ENCODE results near the gene C3orf20.

Gene C3orf20

DNA sequence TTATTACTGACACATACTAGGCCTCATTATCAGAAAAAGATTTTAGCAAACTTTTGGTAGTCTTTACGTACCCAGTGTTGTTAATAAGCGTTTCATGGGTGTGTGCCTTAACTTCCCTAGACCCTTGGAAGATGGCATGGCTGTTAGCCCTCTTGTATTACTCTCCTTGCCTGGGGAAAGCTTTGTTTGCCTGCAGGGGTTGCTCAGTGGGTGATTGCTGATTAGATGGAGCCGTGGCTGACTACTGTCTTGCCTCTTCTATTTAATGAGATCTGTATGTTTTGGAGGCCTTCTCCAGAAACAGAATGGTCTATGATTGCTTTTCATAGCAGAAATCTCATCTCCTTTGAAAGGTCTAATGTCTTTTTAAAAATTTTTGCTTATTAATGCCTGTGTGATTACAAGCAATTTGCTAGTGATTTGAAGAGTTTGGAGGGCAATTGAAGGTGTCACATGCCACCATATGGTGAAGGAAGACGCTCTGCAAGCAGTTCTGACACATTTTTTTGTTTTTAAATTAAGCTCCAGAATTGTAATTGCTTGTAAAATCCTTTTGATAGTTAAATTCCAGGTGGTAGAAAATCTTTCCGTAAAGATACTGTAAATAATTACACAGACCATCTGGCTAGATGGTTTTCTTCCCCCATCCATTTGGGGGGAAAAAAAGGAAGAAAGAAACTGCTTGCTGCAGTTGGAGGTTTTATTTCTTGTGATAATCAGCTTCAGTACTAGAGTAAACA lies 11.4 kb upstream of the C3orf20 start:
- TF ChIP-seq POLR2A (IDR thresholded peaks at IDR 0.05; ENCODE audit: low read length) = no peak
- TF ChIP-seq GATA1 (IDR thresholded peaks at IDR 0.05; ENCODE audit: low read depth, low read length) = no peak
- DNase-seq = no peak

DNA sequence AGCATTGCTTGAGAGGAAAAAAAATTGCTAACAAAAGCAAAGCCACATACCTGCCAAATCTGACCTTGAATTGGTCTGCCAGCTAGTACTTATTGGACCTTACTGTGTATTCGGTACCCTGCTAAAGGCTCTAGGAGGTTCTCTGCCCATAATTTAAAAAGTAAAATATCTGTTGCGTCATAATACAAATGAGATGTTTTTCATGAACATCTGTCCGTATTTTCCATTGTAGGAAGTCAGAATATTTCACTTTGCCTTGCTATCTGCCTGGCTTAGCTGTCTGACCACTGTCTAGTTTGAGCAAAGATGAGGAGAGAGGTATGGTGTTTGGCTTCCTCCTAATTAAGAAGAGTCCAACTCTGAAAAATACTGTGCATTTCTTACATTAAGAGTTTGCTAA lies 10.8 kb upstream of the C3orf20 start:
- TF ChIP-seq GATA1 (IDR thresholded peaks at IDR 0.05; ENCODE audit: low read depth, low read length) (no peak), POLR2A (IDR thresholded peaks at IDR 0.05; ENCODE audit: low read length) (no peak)
- DNase-seq = no peak

DNA sequence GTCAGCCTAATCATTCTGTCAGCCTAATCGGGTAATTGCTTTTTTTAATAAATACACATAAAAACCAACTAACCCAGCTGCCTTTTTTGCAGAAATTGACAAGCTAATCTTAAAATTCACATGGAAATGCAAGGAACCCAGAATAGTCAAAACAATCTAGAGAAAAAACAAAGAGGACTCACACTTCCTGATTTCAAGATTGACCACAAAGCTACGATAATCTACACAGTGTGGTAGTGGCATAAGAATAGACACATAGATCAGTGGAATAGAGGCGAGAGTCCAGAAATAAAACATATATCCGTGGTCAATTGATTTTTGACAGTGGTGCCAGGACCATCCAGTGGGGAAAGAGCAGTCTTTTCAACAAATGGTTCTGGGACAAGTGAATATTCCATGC lies 2.4 kb upstream of the C3orf20 start:
- DNase-seq = no peak
- TF ChIP-seq POLR2A (IDR thresholded peaks at IDR 0.05; ENCODE audit: low read length) = no peak
- no peak for TF ChIP-seq GATA1 (IDR thresholded peaks at IDR 0.05; ENCODE audit: low read depth, low read length)

DNA sequence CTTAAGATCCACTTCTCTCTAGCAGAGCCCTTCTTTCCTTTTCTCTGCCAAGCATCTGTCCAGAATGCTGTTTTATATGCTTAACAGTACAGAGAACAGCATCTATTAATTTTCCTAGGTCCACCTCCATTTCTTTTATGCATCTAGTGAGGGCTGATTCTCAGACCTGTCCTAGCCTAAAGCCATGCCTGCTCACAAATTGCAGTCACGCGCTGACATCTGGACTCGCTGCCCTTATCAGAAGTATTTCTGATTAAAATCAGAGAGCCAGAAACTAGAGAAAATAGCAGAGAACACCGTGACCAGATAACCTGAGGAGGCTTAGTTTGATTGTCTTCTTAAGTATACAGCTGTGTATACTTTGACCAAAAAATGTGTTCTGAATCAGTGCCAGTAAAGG lies 1.9 kb downstream of the C3orf20 start:
- TF ChIP-seq POLR2A (IDR thresholded peaks at IDR 0.05; ENCODE audit: low read length) (no peak), GATA1 (IDR thresholded peaks at IDR 0.05; ENCODE audit: low read depth, low read length) (no peak)
- DNase-seq = no peak

DNA sequence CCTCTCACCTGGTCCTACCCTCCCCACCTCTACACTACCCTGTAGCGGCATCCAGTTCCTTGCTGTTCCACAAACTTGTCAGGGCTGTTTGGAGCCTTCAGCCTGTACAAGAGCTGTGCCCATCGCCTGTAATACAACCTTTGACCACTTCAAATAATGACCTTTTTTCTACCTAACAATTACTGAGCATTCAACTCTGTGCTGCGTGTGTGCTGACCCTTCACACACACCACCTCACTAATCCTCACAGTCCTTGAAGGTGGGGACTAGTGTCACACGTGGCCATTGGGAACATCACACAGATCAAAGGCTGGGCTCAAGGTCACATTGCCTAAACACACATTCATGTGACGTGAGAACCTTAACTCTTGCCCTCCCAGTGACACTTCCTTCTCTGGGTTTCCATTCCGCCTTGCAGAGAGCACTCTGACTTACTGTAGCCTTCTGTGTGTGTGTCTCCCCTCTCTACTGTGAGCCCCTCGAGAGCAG lies 3.1 kb downstream of the C3orf20 start:
- no peak for DNase-seq
- TF ChIP-seq GATA1 (IDR thresholded peaks at IDR 0.05; ENCODE audit: low read depth, low read length) (no peak), POLR2A (IDR thresholded peaks at IDR 0.05; ENCODE audit: low read length) (no peak)

DNA sequence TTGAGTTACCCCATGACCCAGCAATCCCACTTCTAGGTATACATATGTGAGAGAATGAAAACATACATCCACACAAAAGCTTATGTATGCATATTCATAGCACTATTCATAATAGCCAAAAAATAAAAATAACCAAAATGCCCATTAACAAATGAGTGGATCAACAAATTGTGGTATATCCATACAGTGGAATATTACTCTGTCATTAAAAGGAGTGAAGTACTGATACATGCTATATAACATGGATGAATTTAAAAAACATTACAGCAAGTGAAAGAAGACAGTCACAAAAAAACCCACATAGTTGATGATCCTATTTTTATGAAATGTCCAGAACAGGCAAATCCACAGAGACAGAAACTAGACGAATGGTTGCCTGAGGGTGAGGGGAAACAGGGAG lies 5.2 kb downstream of the C3orf20 start:
- TF ChIP-seq POLR2A (IDR thresholded peaks at IDR 0.05; ENCODE audit: low read length) (no peak), GATA1 (IDR thresholded peaks at IDR 0.05; ENCODE audit: low read depth, low read length) (no peak)
- no peak for DNase-seq

DNA sequence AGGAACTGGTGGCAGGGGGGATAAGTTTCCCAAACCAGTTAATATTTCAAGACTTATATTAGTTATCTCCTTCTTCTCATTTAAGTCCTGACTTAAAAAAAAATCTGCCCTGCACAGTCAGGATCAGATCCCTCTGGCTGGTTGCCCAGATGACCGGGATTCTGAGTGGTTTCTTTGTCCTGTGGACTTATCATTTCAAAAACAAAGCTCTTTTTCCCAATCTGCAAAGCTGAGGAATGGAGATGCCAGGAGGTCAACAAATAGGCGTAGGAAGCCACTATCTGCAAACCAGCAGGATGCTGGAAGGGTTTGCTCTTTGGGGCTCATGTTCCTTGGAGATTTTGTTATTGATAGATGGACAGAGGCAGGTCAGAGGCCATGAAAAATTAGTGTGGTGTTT lies 5.8 kb downstream of the C3orf20 start:
- DNase-seq = no peak
- TF ChIP-seq GATA1 (IDR thresholded peaks at IDR 0.05; ENCODE audit: low read depth, low read length) (no peak), POLR2A (IDR thresholded peaks at IDR 0.05; ENCODE audit: low read length) (no peak)

DNA sequence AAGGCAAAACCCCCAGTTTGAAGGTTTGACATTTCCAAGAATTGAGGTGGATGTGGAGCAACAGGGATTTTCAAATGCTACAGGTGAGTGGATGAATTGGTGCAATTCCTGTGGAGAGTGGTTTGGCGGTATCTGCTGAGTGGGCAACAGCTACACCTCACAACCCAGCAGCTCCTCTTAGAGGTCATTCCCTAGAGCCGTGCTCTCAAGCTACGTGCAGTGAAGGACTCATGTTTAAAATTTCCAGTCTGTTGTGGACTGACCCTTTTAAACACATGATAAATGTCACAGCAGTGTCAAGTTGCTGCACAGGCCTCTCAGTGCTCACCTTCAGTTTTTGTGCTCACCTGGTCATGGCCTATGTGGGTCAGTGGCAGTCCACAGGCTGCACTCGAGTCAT lies 9.5 kb downstream of the C3orf20 start:
- DNase-seq = no peak
- TF ChIP-seq POLR2A (IDR thresholded peaks at IDR 0.05; ENCODE audit: low read length) = no peak
- no peak for TF ChIP-seq GATA1 (IDR thresholded peaks at IDR 0.05; ENCODE audit: low read depth, low read length)

DNA sequence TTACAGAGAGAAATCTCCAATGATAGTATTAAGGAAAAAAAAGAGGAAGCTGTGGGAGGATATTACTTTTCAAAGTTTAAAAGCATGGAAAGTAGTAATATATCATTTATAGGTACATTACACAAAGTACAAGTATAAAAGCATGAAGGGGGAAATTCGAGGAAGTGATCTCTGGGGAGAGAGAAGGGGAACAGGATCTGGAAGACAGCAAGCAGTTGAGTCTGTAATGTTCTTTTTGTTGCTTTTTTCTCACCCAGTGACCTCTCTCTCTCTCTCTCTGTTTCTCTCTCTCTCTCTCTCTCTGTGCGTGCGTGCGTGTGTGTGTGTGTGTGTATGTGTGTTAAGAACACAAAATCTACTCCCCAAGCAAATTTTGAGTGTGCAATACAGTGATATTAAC lies 10.2 kb downstream of the C3orf20 start:
- no peak for TF ChIP-seq GATA1 (IDR thresholded peaks at IDR 0.05; ENCODE audit: low read depth, low read length)
- no peak for TF ChIP-seq POLR2A (IDR thresholded peaks at IDR 0.05; ENCODE audit: low read length)
- no peak for DNase-seq

DNA sequence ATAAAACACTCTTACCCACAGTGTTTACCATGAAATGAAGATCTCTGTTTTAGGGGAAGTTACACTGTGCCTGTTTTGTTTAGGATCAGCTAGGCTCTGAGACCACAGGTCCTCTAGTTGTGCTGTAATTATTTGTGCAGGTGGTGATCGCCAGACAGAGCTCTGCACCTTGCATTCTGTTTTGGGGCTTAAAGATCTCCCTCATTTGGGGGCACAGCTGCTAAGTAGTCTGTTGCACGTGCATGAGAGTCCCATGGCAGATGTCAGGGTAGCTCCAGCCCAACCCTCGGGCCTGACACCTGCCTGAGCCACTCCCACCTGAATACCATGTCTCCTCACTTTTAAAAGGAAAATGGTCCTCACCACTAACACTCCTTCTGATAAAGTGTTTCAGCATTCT lies 12.4 kb downstream of the C3orf20 start:
- TF ChIP-seq GATA1 (IDR thresholded peaks at IDR 0.05; ENCODE audit: low read depth, low read length) = no peak
- DNase-seq = no peak

DNA sequence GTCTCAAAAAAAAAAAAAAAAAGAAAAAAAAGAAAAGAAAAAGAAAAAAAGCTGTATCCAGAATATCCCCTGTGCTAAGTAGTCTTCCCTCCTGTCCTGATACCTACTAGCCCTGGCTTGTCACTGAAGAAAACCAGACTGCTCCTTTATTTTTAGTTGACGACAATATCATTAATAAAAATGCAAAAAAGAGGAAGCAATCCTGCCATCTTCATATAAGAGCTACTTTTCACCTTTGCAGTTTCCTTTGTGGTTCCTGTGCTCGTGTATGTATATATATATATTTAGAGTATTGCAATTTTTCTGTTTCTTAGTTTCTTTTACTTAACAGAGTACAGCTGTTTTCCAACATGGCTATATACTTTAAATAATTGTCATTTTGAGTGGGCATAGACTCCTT lies 13.6 kb downstream of the C3orf20 start:
- no peak for TF ChIP-seq GATA1 (IDR thresholded peaks at IDR 0.05; ENCODE audit: low read depth, low read length)
- TF ChIP-seq POLR2A (IDR thresholded peaks at IDR 0.05; ENCODE audit: low read length) = no peak
- DNase-seq = no peak

DNA sequence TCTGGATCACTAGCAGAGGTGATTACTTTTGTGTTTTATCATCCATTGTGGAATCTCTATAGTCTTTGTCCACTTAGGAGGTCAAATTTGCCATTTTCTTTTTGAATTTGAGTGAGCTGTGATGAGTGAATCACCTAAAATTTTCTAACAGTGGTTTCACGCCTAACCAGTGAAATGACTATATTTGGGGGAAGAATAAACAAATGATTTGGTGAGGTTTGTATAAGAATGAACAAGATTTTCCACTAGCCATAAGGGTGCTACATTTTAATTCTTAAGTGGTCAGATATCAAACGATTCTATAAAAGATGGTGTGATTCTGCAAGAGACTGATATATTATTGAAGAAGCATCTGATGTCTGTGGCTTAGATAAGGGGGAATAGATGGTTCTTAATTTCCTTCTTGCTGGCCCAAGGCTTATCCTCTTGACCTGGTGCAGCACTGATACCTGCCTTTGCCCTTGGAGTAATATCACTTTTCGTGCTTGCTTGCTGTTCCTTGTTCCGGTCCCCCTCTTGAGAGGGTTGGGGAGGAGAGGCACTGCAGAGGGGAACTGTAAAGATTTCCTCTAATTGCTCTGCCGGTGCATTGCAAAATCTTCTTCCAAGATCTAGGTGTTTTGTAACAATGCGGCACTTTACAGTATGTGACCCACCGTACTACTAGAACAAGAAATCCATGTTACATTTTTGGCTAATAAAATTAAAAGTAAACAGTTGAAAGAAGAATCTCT lies 14.5 kb downstream of the C3orf20 start:
- no peak for DNase-seq
- TF ChIP-seq POLR2A (IDR thresholded peaks at IDR 0.05; ENCODE audit: low read length) (no peak), GATA1 (IDR thresholded peaks at IDR 0.05; ENCODE audit: low read depth, low read length) (no peak)

DNA sequence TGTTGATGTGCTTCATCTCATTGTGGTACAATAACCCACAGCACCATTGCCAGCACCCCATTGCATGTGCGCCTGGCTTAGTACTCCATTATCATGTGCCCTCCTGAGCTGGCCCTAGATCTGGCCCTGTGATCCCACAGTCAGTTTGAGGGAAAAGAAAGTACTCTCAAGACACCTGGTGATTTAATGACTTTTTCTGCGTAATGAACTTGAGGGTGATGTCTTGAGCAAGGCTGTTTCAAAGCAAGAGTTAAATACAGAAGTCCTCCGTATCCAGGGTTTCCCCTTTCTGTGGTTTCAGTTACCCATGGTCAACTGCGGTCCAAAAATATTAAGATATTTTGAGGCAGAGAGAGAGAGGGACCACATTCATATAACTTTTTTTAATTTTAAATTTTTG lies 16.3 kb downstream of the C3orf20 start:
- no peak for DNase-seq
- no peak for TF ChIP-seq GATA1 (IDR thresholded peaks at IDR 0.05; ENCODE audit: low read depth, low read length)

DNA sequence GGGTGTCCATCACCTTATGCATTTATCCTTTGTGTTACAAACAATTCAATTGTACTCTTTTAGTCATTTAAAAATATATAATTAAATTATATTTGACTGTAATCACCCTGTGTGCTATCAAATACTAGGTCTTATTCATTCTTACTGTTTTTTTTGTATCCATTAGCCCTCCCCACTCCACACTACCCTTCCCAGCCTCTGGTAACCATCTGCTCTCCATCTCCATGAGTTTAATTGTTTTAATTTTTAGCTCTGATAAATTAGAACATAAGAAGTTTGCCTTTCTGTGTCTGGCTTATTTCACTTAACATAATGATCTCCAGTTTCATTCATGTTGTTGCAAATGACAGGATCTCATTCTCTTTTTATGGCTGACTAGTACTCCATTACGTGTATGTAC lies 16.8 kb downstream of the C3orf20 start:
- TF ChIP-seq GATA1 (IDR thresholded peaks at IDR 0.05; ENCODE audit: low read depth, low read length) (no peak), POLR2A (IDR thresholded peaks at IDR 0.05; ENCODE audit: low read length) (no peak)
- DNase-seq = no peak

Data from erythroblast (primary cell).